C4-2B (cell line): ENCODE results near the gene APOBEC3H.

Experiments used
- H3K27ac ChIP-seq: fragments of 450-650 bp; 2 replicates; pipeline ENCODE4 v1.5.1; 2017
- CTCF ChIP-seq: fragments of 450-650 bp; conservative IDR thresholded peaks from 2 replicates; pipeline ENCODE4 v1.5.1; 2017; ENCODE audit warnings: mild to moderate bottlenecking
- ZFX ChIP-seq: fragments of 450-650 bp; IDR thresholded peaks from 2 replicates; pipeline ENCODE4 v1.6.1; 2017

The APOBEC3H gene

DNA sequence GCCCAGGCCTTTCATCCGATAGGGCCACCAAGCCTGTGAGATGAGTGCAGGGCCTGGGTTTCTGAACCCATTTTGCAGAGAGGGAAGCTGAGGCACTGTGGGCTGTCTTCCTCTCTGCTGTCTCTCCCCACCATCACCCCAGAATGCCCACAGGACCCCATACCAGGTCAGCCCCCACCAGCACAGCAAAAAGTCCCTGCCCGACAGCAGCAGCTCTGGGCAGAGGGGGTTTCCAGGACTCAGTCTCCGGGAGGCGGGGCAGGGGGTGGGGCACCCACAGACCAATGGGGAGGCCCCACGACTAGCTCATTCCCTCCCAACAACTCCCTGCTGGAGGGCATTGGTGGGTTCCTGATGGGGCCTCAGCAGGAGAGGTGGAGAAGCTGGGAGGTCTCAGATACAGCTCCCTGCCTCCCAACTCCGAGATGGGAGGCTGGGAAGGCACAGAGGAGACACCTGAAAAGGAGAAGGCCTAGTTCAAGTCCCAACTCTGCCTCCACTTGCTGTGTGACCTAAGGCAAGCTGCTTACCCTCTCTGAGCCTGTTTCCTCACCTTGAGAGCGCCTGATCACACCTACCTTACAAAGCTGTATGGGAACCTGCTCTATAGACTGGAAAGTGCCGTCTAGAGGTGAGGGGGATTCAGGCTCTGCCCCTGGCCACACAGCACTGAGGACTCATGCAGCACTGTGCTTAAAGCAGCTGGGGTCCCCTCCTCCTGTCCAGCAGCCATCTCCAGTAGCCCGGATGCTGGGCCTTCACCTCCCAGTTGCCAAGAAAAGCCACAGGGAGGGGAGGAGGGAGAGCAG lies 51.9 kb downstream of the APOBEC3H start:
- H3K27ac ChIP-seq = no peak overlapping the region
- TF ChIP-seq ZFX (no peak), CTCF (no peak)

- no peak overlapping the region for H3K27ac ChIP-seq
- TF ChIP-seq ZFX = no peak
- TF ChIP-seq CTCF = no peak
These were observed 53.1 kb downstream of the APOBEC3H start for GRCh38 chr22:39149915-39150847.

- TF ChIP-seq ZFX (no peak), CTCF (no peak)
- no peak overlapping the region for H3K27ac ChIP-seq
These were observed 53.8 kb downstream of the APOBEC3H start for GRCh38 chr22:39150848-39151215.

- H3K27ac ChIP-seq = peak overlapping the region; percentile 78
- TF ChIP-seq ZFX = no peak
- TF ChIP-seq CTCF = no peak
These were observed 54.4 kb downstream of the APOBEC3H start for GRCh38 chr22:39151329-39151975.

DNA sequence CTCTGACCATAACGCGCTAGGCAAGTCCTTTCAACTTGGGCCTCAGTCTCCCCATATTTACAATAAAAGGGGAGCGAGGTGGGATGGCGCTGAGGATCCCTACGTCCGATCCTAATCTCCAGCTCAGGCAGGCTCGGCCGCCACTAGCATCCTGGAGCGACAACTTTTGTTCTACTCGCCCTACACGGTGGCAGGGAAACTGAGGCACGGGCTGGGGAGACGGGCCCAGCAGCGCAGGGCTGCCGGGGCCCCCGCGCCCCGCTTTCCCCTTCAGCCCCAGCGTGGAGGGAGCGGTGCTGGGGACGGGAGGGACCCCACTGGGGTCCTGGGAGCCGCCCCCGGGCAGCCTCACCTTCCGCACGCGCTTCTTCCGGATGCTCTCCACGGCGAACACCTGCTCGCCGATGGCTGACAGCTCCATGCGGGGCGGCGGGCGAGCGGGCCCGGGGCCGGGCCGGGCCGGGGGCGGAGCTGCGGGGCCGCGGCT lies 55.0 kb downstream of the APOBEC3H start:
- peak overlapping the region; percentile 78 for H3K27ac ChIP-seq
- TF ChIP-seq ZFX (no peak), CTCF (no peak)

GRCh38 chr22:39152511-39153219 lies 55.6 kb downstream of the APOBEC3H start, which contains the start of gene CBX7:
Gene CBX7, minus strand, starts transcription at chr22:39152680. Its CDS starts 236 bp downstream, at chr22:39152444.
- peak within 1 kb of the TSS; percentile 78 for H3K27ac ChIP-seq
- TF ChIP-seq ZFX (peak; percentile 37; the same call in 1 of the 2 replicates), CTCF (no peak)
